ENCODE results near the gene OTOGL. TPM values are rescaled to one million over a fixed set of nuclear protein-coding genes. Genes with fewer than 3 reads are reported as not detected.
"Not testable (repeated sequence)": the region's sequence is repeated elsewhere in the genome, so short reads cannot be mapped to it uniquely, and the experiment has no call there.

OTOGL gene
- total and polyA plus RNA-seq, 9 donors: 0.05 to 0.26 (median 0.12) TPM; not detected in 2

DNA sequence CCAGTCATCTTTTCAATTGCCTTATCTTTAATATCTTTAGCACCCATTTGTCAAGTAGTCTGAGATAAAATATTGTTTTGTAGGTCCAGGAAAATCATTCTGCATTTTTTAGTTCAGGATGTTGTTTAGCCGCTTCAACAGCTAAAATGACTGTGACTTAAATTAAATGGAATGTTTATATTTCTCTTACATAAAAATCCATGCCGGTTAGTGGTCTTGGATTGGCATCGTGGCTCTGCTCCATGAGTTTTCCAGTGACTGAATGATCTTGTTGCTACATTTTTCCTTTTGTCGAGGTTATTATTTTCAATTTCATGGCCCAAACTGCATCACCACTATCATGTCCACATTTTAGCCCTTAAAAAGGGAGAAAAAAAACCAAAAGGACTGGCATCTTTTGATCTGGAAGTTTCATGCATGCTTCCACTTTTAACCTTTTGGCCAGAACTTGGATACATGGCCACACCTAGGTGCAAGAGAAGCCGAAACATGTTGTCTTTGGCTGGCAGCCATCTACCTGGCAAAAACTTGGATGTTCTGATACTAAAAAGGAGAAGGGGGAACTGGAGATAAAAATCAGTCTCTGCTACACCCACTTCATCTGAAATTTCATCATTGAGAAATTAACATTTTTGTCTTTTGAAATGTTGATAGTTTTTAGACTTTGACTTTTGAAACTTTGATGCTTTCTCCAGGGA is 142.4 kb downstream of the OTOGL start:
- intact Hi-C loops (cut with DNase I): no loop called here
- DNase-seq: no peak
- Histone ChIP-seq H3K36me3 (no peaks in the 10 kb centered on the region), H3K4me1 (ENCODE audit: insufficient read depth) (no peaks in the 10 kb centered on the region), H3K9me3 (no peaks in the 10 kb centered on the region), H3K27ac (no peak overlapping the region), H3K27me3 (no peaks in the 10 kb centered on the region), H3K4me3 (no peak overlapping the region)
- WGBS, 3 donors: 78 to 86% (median 86%) methylated on average over 5 of the region's 5 CpGs
- TF ChIP-seq EP300 (IDR thresholded peaks at IDR 0.05): no peak
- no peak for TF ChIP-seq POLR2A (IDR thresholded peaks at IDR 0.05)
- TF ChIP-seq, protein P1, sequence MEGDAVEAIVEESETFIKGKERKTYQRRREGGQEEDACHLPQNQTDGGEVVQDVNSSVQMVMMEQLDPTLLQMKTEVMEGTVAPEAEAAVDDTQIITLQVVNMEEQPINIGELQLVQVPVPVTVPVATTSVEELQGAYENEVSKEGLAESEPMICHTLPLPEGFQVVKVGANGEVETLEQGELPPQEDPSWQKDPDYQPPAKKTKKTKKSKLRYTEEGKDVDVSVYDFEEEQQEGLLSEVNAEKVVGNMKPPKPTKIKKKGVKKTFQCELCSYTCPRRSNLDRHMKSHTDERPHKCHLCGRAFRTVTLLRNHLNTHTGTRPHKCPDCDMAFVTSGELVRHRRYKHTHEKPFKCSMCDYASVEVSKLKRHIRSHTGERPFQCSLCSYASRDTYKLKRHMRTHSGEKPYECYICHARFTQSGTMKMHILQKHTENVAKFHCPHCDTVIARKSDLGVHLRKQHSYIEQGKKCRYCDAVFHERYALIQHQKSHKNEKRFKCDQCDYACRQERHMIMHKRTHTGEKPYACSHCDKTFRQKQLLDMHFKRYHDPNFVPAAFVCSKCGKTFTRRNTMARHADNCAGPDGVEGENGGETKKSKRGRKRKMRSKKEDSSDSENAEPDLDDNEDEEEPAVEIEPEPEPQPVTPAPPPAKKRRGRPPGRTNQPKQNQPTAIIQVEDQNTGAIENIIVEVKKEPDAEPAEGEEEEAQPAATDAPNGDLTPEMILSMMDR (IDR thresholded peaks at IDR 0.05): no peak

DNA sequence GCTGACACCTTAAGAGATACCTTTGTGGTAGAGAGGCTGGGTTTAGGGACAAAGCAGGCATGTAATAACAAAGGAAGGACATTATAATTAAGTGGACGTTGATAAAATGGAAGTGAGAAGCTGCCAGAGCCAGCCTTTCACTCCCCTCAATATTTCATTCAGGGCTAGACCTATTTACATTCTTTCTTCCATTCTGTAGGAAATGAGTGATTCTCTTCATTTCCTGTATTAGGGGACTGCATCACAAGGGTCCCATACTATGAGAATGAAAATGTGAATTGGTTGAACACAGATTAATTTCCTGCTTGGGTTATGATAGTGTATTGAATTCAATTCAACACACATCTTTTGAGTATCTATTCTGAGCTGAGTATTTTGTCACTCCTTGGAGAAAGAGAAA is 143.0 kb downstream of the OTOGL start:
- TF ChIP-seq POLR2A (IDR thresholded peaks at IDR 0.05) (no peak), EP300 (IDR thresholded peaks at IDR 0.05) (no peak)
- TF ChIP-seq, protein P1 (IDR thresholded peaks at IDR 0.05): no peak
- intact Hi-C loops (cut with DNase I): no loop called here
- no peaks in the 10 kb centered on the region for H3K27me3 ChIP-seq
- no peak overlapping the region for H3K27ac ChIP-seq
- no peaks in the 10 kb centered on the region for H3K4me1 ChIP-seq (ENCODE audit: insufficient read depth)
- no peaks in the 10 kb centered on the region for H3K36me3 ChIP-seq
- no peak overlapping the region for H3K4me3 ChIP-seq
- H3K9me3 ChIP-seq: no peaks in the 10 kb centered on the region
- DNase-seq: no peak
- 4 to 13% (median 5%) methylated on average over 1 of the region's 1 CpG for WGBS, 3 donors

DNA sequence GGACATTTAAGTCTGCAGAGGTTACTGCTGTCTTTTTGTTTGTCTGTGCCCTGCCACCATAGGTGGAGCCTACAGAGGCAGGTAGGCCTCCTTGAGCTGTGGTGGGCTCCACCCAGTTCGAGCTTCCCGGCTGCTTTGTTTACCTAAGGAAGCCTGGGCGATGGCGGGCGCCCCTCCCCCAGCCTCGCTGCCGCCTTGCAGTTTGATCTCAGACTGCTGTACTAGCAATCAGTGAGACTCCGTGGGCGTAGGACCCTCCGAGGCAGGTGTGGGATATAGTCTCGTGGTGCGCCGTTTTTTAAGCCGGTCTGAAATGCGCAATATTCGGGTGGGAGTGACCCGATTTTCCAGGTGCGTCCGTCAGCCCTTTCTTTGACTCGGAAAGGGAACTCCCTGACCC is 150.2 kb downstream of the OTOGL start:
- H3K9me3 ChIP-seq; intact Hi-C loops (cut with DNase I); H3K4me3 ChIP-seq; DNase-seq; H3K27me3 ChIP-seq; H3K36me3 ChIP-seq; H3K4me1 ChIP-seq (ENCODE audit: insufficient read depth); H3K27ac ChIP-seq: not testable (repeated sequence)
- WGBS, 3 donors: 72 to 74% (median 73%) methylated on average over 20 of the region's 20 CpGs

DNA sequence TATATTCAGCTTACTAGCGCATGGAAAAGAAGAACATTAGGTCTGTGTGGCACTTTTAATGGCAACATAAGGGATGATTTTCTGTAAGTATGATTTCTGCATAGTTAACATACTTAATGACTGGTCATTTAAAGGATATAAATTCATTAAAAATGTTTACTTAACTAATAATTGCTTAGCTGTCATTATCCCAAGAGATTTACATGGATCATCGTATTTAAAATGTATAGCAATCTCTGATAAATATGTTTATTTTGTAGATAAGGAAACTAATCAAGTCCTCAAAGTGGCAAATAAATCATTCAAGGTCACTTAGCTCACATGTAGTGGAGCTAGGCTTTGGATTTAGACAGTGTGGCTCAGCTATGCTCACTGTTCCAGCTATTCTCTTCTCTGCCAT is 158.6 kb downstream of the OTOGL start:
- intact Hi-C loops (cut with DNase I): no loop called here
- H3K4me3 ChIP-seq: no peak overlapping the region
- DNase-seq: no peak
- H3K27me3 ChIP-seq: no peaks in the 10 kb centered on the region
- no peak overlapping the region for H3K27ac ChIP-seq
- H3K9me3 ChIP-seq: no peaks in the 10 kb centered on the region
- no peaks in the 10 kb centered on the region for H3K36me3 ChIP-seq
- H3K4me1 ChIP-seq (ENCODE audit: insufficient read depth): no peaks in the 10 kb centered on the region
- WGBS, 3 donors: 70 to 79% (median 74%) methylated on average over 2 of the region's 2 CpGs
- TF ChIP-seq, protein P1 (IDR thresholded peaks at IDR 0.05): no peak
- no peak for TF ChIP-seq POLR2A (IDR thresholded peaks at IDR 0.05)
- TF ChIP-seq EP300 (IDR thresholded peaks at IDR 0.05): no peak

DNA sequence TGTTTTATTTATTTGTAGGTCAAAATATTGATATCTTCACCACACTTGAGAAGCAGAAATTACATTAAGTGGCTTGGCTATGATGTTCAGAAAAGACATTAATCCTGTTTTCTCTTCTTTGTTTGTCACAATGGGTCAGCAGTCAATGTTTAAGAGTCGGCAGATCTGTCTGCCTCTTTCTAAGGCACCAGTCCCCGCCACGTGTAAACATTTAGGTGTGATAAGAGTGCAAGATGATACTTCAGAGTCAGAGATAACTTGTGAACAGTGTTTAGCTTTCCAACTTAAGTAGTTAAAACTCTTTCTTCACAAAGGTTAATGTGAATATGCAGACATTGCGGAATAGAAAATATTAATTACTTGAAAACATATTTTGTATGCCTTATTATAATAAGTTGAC is 160.9 kb downstream of the OTOGL start:
- H3K4me3 ChIP-seq: no peak overlapping the region
- intact Hi-C loops (cut with DNase I): loop anchor here in 1 of 4 donors (10.0 kb wide), 2 partner anchors 705 to 855 kb away; no protein-coding TSS in a partner anchor
- H3K27me3 ChIP-seq: no peaks in the 10 kb centered on the region
- no peaks in the 10 kb centered on the region for H3K9me3 ChIP-seq
- no peaks in the 10 kb centered on the region for H3K4me1 ChIP-seq (ENCODE audit: insufficient read depth)
- 46 to 50% (median 49%) methylated on average over 4 of the region's 4 CpGs for WGBS, 3 donors
- DNase-seq: no peak
- TF ChIP-seq EP300 (IDR thresholded peaks at IDR 0.05) (no peak), POLR2A (IDR thresholded peaks at IDR 0.05) (no peak)
- TF ChIP-seq, protein P1 (IDR thresholded peaks at IDR 0.05): no peak
- no peak overlapping the region for H3K27ac ChIP-seq
- no peaks in the 10 kb centered on the region for H3K36me3 ChIP-seq

All from ovary (tissue), 9 donors.